Ishikawa (cell line): ENCODE data around the gene SGTA.

Experiments used
- FOXM1 ChIP-seq: IDR thresholded peaks from 2 replicates; pipeline ENCODE4 v1.6.1; 2012; ENCODE audit warnings: low read depth, borderline replicate concordance
- RAD21 ChIP-seq: IDR thresholded peaks from 2 replicates; pipeline ENCODE4 v1.6.1; 2012; ENCODE audit warnings: low read depth
- TCF12 ChIP-seq: IDR thresholded peaks from 2 replicates; pipeline ENCODE4 v1.6.1; 2012; ENCODE audit warnings: low read depth
- TF ChIP-seq, protein P1 (sequence below): IDR thresholded peaks from 2 replicates; pipeline ENCODE4 v1.6.1; 2012; ENCODE audit warnings: low read depth, mild to moderate bottlenecking

DNA sequence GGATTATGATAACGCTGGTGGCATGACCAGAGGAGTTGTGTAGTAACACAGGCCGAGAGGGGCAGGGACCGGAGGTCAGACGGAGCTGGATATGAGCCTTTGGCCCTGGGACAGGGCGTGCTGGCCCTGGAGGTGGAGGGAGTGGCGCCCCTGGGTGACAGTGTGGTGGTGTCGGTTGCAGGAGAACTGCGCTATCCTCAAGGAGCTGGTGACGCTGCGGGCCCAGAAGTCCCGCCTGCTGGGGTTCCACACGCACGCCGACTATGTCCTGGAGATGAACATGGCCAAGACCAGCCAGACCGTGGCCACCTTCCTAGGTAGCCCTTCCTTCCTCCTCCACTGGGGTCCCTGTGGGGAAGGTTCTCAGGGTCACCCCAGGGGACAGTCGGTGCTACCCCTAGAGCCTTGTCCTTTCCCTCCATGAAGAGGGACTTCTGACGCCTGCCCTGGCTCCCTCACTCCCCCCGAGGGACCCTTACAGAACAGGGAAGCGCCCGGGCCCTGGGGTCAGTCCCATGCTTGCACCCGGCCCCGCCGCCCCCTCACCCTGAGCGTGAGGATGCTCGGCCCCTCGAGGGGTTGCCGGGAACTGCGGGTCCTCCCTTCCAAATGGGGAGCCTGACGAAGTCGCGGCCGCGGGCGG, 23.8 kb upstream of the SGTA start:
- no peak for TF ChIP-seq FOXM1
- TF ChIP-seq, protein P1, sequence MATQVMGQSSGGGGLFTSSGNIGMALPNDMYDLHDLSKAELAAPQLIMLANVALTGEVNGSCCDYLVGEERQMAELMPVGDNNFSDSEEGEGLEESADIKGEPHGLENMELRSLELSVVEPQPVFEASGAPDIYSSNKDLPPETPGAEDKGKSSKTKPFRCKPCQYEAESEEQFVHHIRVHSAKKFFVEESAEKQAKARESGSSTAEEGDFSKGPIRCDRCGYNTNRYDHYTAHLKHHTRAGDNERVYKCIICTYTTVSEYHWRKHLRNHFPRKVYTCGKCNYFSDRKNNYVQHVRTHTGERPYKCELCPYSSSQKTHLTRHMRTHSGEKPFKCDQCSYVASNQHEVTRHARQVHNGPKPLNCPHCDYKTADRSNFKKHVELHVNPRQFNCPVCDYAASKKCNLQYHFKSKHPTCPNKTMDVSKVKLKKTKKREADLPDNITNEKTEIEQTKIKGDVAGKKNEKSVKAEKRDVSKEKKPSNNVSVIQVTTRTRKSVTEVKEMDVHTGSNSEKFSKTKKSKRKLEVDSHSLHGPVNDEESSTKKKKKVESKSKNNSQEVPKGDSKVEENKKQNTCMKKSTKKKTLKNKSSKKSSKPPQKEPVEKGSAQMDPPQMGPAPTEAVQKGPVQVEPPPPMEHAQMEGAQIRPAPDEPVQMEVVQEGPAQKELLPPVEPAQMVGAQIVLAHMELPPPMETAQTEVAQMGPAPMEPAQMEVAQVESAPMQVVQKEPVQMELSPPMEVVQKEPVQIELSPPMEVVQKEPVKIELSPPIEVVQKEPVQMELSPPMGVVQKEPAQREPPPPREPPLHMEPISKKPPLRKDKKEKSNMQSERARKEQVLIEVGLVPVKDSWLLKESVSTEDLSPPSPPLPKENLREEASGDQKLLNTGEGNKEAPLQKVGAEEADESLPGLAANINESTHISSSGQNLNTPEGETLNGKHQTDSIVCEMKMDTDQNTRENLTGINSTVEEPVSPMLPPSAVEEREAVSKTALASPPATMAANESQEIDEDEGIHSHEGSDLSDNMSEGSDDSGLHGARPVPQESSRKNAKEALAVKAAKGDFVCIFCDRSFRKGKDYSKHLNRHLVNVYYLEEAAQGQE = no peak
- no peak for TF ChIP-seq RAD21
- TF ChIP-seq TCF12 = no peak
